AG04449 (cell line): ENCODE measurements around the gene COL1A2.

Source experiments
- CTCF ChIA-PET: fragments of 350-600 bp; formaldehyde crosslinking; extraction: SDS; loops from one replicate; lab custom pipeline; 2021; ENCODE audit warnings: antibody characterized with exemption; lab: Yijun Ruan, JAX
- POLR2A ChIA-PET: fragments of 400-600, 350-600 bp; formaldehyde crosslinking; extraction: SDS; loops from one replicate; lab custom pipeline; 2020; ENCODE audit warnings: antibody characterized with exemption, inconsistent platforms; lab: Yijun Ruan, JAX
- DNase-seq: peaks from one replicate; pipeline ENCODE4 v3.0.0-alpha.2; 2010; ENCODE audit warnings: low read depth, low spot score
- H3K4me3 ChIP-seq: 2 replicates; pipeline ENCODE4 v1.5.1; 2011; ENCODE audit warnings: low read depth, mild to moderate bottlenecking, control low read depth, low read length
- TF ChIP-seq, protein P1 (sequence below): IDR thresholded peaks from one replicate; pipeline ENCODE4 v1.5.1; 2011; ENCODE audit warnings: mild to moderate bottlenecking, moderate library complexity, low read length, control low read depth, inconsistent platforms; ENCODE audit not compliant: insufficient read depth; ENCODE audit errors: missing control alignments

Gene COL1A2

DNA sequence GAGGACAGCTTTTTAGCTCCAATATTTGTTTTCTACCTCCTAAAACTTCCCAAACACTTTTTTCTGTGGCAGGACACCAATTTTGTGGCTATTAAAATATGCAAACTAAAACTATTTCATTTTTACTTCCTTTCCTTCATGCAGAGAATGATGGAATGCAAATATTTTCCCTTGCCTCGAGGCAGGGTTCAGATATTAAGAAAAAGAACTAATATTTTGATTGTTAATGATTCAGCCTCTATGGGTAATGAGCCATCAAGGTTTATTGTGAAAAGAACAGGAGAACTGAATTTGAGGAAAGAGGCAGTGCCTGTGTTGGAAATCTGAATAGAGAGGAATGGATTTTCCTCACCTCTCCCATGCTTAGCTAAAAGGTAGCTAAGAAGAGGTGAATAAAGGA, 71.8 kb downstream of the COL1A2 start:
- DNase-seq, result no peak
- no peak overlapping the region for H3K4me3 ChIP-seq
- ChIA-PET CTCF (interaction anchor here (1.2 kb wide), 1 partner anchor 18 kb away, joined by 4 read pairs; no protein-coding TSS in a partner anchor), POLR2A (no interaction called here)
- TF ChIP-seq, protein P1, sequence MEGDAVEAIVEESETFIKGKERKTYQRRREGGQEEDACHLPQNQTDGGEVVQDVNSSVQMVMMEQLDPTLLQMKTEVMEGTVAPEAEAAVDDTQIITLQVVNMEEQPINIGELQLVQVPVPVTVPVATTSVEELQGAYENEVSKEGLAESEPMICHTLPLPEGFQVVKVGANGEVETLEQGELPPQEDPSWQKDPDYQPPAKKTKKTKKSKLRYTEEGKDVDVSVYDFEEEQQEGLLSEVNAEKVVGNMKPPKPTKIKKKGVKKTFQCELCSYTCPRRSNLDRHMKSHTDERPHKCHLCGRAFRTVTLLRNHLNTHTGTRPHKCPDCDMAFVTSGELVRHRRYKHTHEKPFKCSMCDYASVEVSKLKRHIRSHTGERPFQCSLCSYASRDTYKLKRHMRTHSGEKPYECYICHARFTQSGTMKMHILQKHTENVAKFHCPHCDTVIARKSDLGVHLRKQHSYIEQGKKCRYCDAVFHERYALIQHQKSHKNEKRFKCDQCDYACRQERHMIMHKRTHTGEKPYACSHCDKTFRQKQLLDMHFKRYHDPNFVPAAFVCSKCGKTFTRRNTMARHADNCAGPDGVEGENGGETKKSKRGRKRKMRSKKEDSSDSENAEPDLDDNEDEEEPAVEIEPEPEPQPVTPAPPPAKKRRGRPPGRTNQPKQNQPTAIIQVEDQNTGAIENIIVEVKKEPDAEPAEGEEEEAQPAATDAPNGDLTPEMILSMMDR, result no peak

DNA sequence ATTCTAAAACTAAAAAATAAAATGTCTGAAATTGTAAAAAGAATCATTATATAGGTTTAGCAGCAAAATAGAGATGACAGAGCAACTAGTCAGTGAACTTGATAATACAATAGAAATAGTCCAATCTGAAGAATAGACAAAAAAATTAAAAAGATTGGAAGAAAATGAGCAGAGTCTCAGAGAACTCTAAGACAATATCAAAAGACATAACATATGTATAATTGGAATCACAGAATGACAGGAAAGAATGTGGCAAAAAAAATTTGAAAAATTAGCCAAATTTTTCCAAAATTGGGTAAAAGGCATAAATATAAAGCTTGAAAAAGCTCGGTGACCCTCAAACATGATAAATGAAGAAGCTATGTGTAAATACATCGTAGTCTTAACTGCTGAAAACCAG, 76.9 kb downstream of the COL1A2 start:
- H3K4me3 ChIP-seq, result no peak overlapping the region
- no peak for DNase-seq
- ChIA-PET POLR2A (no interaction called here), CTCF (interaction anchor here (0.9 kb wide), 1 partner anchor 22 kb away, joined by 3 read pairs; no protein-coding TSS in a partner anchor)
- TF ChIP-seq, protein P1, result no peak

DNA sequence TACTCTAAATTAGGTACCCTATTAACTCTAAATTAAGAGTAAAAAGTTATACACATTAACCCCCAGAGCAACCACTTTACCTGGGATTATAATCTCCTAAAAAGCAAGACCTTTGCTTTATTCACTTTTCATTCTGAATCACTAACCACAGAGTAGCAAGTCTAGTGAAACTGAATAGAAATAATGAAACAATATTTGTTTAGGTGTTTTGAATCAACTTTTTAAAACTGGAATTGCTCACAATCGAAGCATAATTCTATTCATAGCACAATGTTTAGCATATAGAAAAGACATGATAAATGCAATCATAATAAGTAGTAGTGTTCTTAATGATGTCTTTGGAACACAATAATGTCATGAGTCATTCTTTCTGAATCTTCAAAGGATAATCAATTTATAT, 77.9 kb downstream of the COL1A2 start:
- CTCF ChIA-PET, result interaction anchor here (1.6 kb wide), 1 partner anchor 23 kb away, joined by 5 read pairs; no protein-coding TSS in a partner anchor
- POLR2A ChIA-PET, result no interaction called here
- no peak for DNase-seq
- TF ChIP-seq, protein P1, result no peak
- H3K4me3 ChIP-seq, result no peak overlapping the region

DNA sequence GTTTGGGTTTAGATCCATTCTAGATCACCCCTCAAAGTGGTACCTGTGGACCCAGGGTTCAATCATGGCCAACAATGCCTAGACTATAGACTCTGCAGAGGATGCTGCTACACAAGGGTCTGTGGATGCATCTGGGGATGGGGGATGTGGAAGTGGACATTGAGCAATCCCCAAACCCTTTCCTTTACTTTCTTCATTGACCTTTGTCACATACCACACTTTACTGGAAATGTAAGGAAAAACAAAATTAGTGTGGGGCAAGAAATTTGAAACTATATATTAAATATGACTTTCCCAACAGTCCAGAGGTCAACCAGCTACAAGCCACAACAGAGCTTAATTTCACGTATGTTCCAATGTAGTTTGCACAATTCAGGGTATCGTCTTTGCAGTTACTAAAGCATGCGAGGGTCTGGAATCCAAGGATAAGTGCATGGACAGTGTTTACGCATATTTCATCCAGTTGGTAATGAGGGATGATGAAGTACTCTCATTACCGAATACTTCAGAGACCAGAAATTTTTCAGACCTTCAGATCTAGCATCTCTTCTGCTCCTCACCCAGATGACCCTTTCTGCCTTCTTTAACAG, 81.7 kb downstream of the COL1A2 start:
- no peak for DNase-seq
- ChIA-PET POLR2A (no interaction called here), CTCF (interaction anchor here (1.2 kb wide), 1 partner anchor 28 kb away, joined by 3 read pairs; no protein-coding TSS in a partner anchor)
- TF ChIP-seq, protein P1, result no peak
- H3K4me3 ChIP-seq, result no peak overlapping the region

DNA sequence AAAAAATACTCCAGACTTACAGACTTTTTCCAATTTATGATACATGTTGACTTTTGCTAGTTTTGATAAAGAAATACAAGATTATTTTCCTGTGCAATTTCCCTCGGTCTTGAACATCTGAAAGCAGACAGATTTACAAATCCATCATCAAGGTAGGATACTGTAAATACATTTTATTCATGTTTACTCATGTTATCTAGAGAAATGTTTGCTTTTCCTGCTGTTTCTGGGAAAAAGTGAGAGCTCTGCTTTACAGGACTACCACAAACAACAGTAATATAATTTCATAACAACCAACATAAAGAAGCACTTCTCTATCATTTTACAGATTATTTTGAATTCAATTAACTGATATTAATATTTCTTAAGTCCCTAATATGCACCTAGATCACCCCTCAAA, 83.2 kb downstream of the COL1A2 start:
- DNase-seq, result no peak
- no peak overlapping the region for H3K4me3 ChIP-seq
- ChIA-PET POLR2A (no interaction called here), CTCF (interaction anchor here (1.2 kb wide), 1 partner anchor 29 kb away, joined by 3 read pairs; no protein-coding TSS in a partner anchor)
- TF ChIP-seq, protein P1, result no peak

DNA sequence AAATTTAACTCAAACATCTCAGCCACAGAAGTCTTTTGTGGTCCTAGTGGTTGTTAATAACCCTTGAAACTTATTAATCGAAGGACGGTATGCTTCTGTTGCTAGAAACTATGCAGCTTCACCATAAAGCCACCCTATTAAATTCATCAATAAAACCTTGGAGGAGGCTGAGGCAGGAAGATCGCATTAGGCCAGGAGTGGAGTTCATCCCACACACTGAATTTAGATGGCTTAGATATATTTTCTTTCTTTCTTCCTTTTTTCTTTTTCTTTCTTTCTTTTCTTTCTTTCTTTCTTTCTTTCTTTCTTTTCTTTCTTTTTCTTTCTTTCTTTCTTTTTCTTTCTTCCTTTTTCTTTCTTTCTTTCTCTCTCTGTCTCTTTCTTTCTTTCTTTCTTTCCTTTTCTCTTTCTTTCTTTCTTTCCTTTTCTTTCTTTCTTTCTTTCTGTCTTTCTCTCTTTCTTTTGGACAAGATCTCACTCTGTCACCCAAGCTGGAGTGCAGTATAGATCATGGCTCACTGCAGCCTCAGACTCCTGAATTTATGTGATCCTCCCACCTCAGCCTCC, 84.0 kb downstream of the COL1A2 start:
- no peak overlapping the region for H3K4me3 ChIP-seq
- DNase-seq, result no peak
- TF ChIP-seq, protein P1, result no peak
- CTCF ChIA-PET, result no interaction called here
- POLR2A ChIA-PET, result no interaction called here
